BLaER1 (cell line): ENCODE results near the gene AKAP12.

Experiments used
- H3K27ac ChIP-seq: shearing (Covaris generic); formaldehyde crosslinking; 2 replicates; pipeline ENCODE4 v1.8.1; 2022
- H3K27me3 ChIP-seq: shearing (Covaris generic); formaldehyde crosslinking; 2 replicates; pipeline ENCODE4 v1.8.1; 2022
- H3K36me3 ChIP-seq: shearing (Covaris generic); formaldehyde crosslinking; 2 replicates; pipeline ENCODE4 v1.8.1; 2022
- H3K4me1 ChIP-seq: shearing (Covaris generic); formaldehyde crosslinking; 2 replicates; pipeline ENCODE4 v1.8.1; 2022
- H3K4me2 ChIP-seq: shearing (Covaris generic); formaldehyde crosslinking; 2 replicates; pipeline ENCODE4 v1.8.1; 2022
- H3K4me3 ChIP-seq: shearing (Covaris generic); formaldehyde crosslinking; 2 replicates; pipeline ENCODE4 v1.8.1; 2022
- H3K9ac ChIP-seq: shearing (Covaris generic); formaldehyde crosslinking; 2 replicates; pipeline ENCODE4 v1.8.1; 2022
- H3K9me3 ChIP-seq: shearing (Covaris generic); formaldehyde crosslinking; 2 replicates; pipeline ENCODE4 v1.8.1; 2022
- H4K20me1 ChIP-seq: shearing (Covaris generic); formaldehyde crosslinking; 2 replicates; pipeline ENCODE4 v1.8.1; 2022
- Cebpa-rat ChIP-seq: shearing (Covaris generic); IDR thresholded peaks from 2 replicates; pipeline ENCODE4 v1.8.1; 2022

The AKAP12 gene

GRCh38 chr6:151215999-151216398 lies 23.8 kb upstream of the AKAP12 start:
- Histone ChIP-seq H3K27me3 (no peaks in the 10 kb centered on the region), H3K9me3 (peaks cover 37% of the 10 kb centered on the region), H3K4me3 (no peak overlapping the region), H3K4me1 (peaks cover 10% of the 10 kb centered on the region), H3K9ac (no peak overlapping the region), H3K27ac (no peak overlapping the region), H3K4me2 (no peak overlapping the region), H3K36me3 (no peaks in the 10 kb centered on the region), H4K20me1 (no peaks in the 10 kb centered on the region)
- no peak for TF ChIP-seq Cebpa-rat

GRCh38 chr6:151216804-151217203 lies 23.0 kb upstream of the AKAP12 start:
- H3K27me3 ChIP-seq = no peaks in the 10 kb centered on the region
- peaks cover 29% of the 10 kb centered on the region for H3K9me3 ChIP-seq
- no peak for TF ChIP-seq Cebpa-rat
- H3K9ac ChIP-seq = no peak overlapping the region
- peaks cover 10% of the 10 kb centered on the region for H3K4me1 ChIP-seq
- H3K27ac ChIP-seq = no peak overlapping the region
- no peak overlapping the region for H3K4me2 ChIP-seq
- H3K36me3 ChIP-seq = no peaks in the 10 kb centered on the region
- H4K20me1 ChIP-seq = no peaks in the 10 kb centered on the region
- H3K4me3 ChIP-seq = no peak overlapping the region

- Histone ChIP-seq H4K20me1 (no peaks in the 10 kb centered on the region), H3K4me1 (peaks cover 12% of the 10 kb centered on the region), H3K36me3 (no peaks in the 10 kb centered on the region), H3K9me3 (peaks cover 5% of the 10 kb centered on the region; the same call in 1 of the 2 replicates), H3K4me3 (no peak overlapping the region), H3K4me2 (no peak overlapping the region), H3K27ac (no peak overlapping the region), H3K9ac (no peak overlapping the region), H3K27me3 (no peaks in the 10 kb centered on the region)
- no peak for TF ChIP-seq Cebpa-rat
These were observed 20.6 kb upstream of the AKAP12 start for GRCh38 chr6:151219192-151219591.

- TF ChIP-seq Cebpa-rat = no peak
- Histone ChIP-seq H4K20me1 (no peaks in the 10 kb centered on the region), H3K9ac (no peak overlapping the region), H3K4me1 (peaks cover 8% of the 10 kb centered on the region; the same call in 1 of the 2 replicates), H3K4me3 (no peak overlapping the region), H3K27me3 (no peaks in the 10 kb centered on the region), H3K4me2 (no peak overlapping the region), H3K36me3 (no peaks in the 10 kb centered on the region), H3K27ac (no peak overlapping the region), H3K9me3 (peaks cover 5% of the 10 kb centered on the region; the same call in 1 of the 2 replicates)
These were observed 15.7 kb upstream of the AKAP12 start for GRCh38 chr6:151224076-151224475.

- no peak for TF ChIP-seq Cebpa-rat
- Histone ChIP-seq H3K9me3 (peaks cover under 1% of the 10 kb centered on the region; the same call in 1 of the 2 replicates), H4K20me1 (no peaks in the 10 kb centered on the region), H3K4me3 (no peak overlapping the region), H3K27me3 (no peaks in the 10 kb centered on the region), H3K27ac (no peak overlapping the region), H3K4me2 (no peak overlapping the region), H3K36me3 (no peaks in the 10 kb centered on the region), H3K4me1 (peaks cover 10% of the 10 kb centered on the region; the same call in 1 of the 2 replicates), H3K9ac (no peak overlapping the region)
These were observed 13.8 kb upstream of the AKAP12 start for GRCh38 chr6:151225919-151226318.

- TF ChIP-seq Cebpa-rat = no peak
- Histone ChIP-seq H3K27me3 (no peaks in the 10 kb centered on the region), H3K9ac (no peak overlapping the region), H3K4me2 (no peak overlapping the region), H3K4me1 (peaks cover 29% of the 10 kb centered on the region), H3K4me3 (no peak overlapping the region), H4K20me1 (no peaks in the 10 kb centered on the region), H3K27ac (no peak overlapping the region), H3K36me3 (no peaks in the 10 kb centered on the region), H3K9me3 (no peaks in the 10 kb centered on the region)
These were observed 10.9 kb upstream of the AKAP12 start for GRCh38 chr6:151228788-151229400.

GRCh38 chr6:151229401-151230276 lies 10.1 kb upstream of the AKAP12 start:
- TF ChIP-seq Cebpa-rat = no peak
- no peaks in the 10 kb centered on the region for H3K36me3 ChIP-seq
- H3K4me2 ChIP-seq = no peak overlapping the region
- H3K9me3 ChIP-seq = no peaks in the 10 kb centered on the region
- no peaks in the 10 kb centered on the region for H3K27me3 ChIP-seq
- H3K4me3 ChIP-seq = no peak overlapping the region
- H3K27ac ChIP-seq = no peak overlapping the region
- H4K20me1 ChIP-seq = no peaks in the 10 kb centered on the region
- peaks cover 30% of the 10 kb centered on the region for H3K4me1 ChIP-seq
- H3K9ac ChIP-seq = no peak overlapping the region

GRCh38 chr6:151230277-151230577 lies 9.5 kb upstream of the AKAP12 start:
- no peak overlapping the region for H3K27ac ChIP-seq
- H3K4me2 ChIP-seq = no peak overlapping the region
- no peak overlapping the region for H3K4me3 ChIP-seq
- no peaks in the 10 kb centered on the region for H3K9me3 ChIP-seq
- H3K9ac ChIP-seq = no peak overlapping the region
- no peaks in the 10 kb centered on the region for H3K27me3 ChIP-seq
- no peaks in the 10 kb centered on the region for H4K20me1 ChIP-seq
- peaks cover 34% of the 10 kb centered on the region for H3K4me1 ChIP-seq
- H3K36me3 ChIP-seq = no peaks in the 10 kb centered on the region
- TF ChIP-seq Cebpa-rat = no peak

- H3K27me3 ChIP-seq = no peaks in the 10 kb centered on the region
- no peaks in the 10 kb centered on the region for H3K9me3 ChIP-seq
- H3K4me3 ChIP-seq = no peak overlapping the region
- H3K27ac ChIP-seq = peak overlapping the region; percentile 97; the same call in 1 of the 2 replicates
- H4K20me1 ChIP-seq = no peaks in the 10 kb centered on the region
- no peak for TF ChIP-seq Cebpa-rat
- H3K36me3 ChIP-seq = no peaks in the 10 kb centered on the region
- H3K4me1 ChIP-seq = peaks cover 61% of the 10 kb centered on the region
- no peak overlapping the region for H3K9ac ChIP-seq
- no peak overlapping the region for H3K4me2 ChIP-seq
These were observed 6.9 kb upstream of the AKAP12 start for GRCh38 chr6:151232899-151233298.

- H3K9me3 ChIP-seq = no peaks in the 10 kb centered on the region
- H3K9ac ChIP-seq = no peak overlapping the region
- peak overlapping the region; percentile 97 for H3K27ac ChIP-seq
- no peaks in the 10 kb centered on the region for H3K36me3 ChIP-seq
- H3K4me3 ChIP-seq = 0 out of 2 replicates have a peak overlapping the region, but pooled peaks have one; percentile 11
- H3K4me1 ChIP-seq = peaks cover 69% of the 10 kb centered on the region
- no peaks in the 10 kb centered on the region for H3K27me3 ChIP-seq
- peak overlapping the region; percentile 88 for H3K4me2 ChIP-seq
- no peaks in the 10 kb centered on the region for H4K20me1 ChIP-seq
- TF ChIP-seq Cebpa-rat = no peak
These were observed 6.0 kb upstream of the AKAP12 start for GRCh38 chr6:151233731-151234130.
